K562 (cell line): ENCODE data around the gene CUX1. TPM values are rescaled to one million over a fixed set of nuclear protein-coding genes. Genes with fewer than 3 reads are reported as not detected.
A peak's percentile ranks its signal among the peaks of the same experiment; 100 is the strongest.

Experiments
- ATF6 ChIP-seq: sonication (generic); formaldehyde crosslinking; IDR thresholded peaks from 2 replicates; pipeline ENCODE4 v1.4.0; 2020; ENCODE audit warnings: mild to moderate bottlenecking, missing genetic modification reagents
- ETV6 ChIP-seq, 3 experiments: fragments of 150-350 bp in 1 of 3; sonication (generic) in 1 of 3; formaldehyde crosslinking in 1 of 3; IDR thresholded peaks; 2 replicates each; pipeline versions ENCODE4 v1.6.1 to v1.8.0; 2014 to 2022; ENCODE audit warnings: borderline replicate concordance in 2 of 3, low read depth in 2 of 3, antibody characterized with exemption in 1 of 3, low read length in 1 of 3, mild to moderate bottlenecking in 1 of 3, missing genetic modification reagents in 1 of 3
- FOXP1 ChIP-seq: sonication (generic); formaldehyde crosslinking; IDR thresholded peaks from 2 replicates; pipeline ENCODE4 v1.8.0; 2022; ENCODE audit warnings: mild to moderate bottlenecking, missing genetic modification reagents
- GATAD2B ChIP-seq: fragments of 450-650 bp; IDR thresholded peaks from 2 replicates; pipeline ENCODE4 v1.6.1; 2017; ENCODE audit warnings: mild to moderate bottlenecking, borderline replicate concordance
- HDAC1 ChIP-seq, 2 experiments: fragments of 450-650 bp; IDR thresholded peaks; 2 replicates each; pipeline ENCODE4 v1.6.1; 2016 to 2017; ENCODE audit warnings: inconsistent platforms in 1 of 2, mild to moderate bottlenecking in 1 of 2, moderate library complexity in 1 of 2
- POLR2AphosphoS2 ChIP-seq: IDR thresholded peaks from 2 replicates; pipeline ENCODE4 v1.6.1; 2012; ENCODE audit warnings: low read length, improper control_type of control experiment
- RB1 ChIP-seq: fragments of 450-650 bp; IDR thresholded peaks from 2 replicates; pipeline ENCODE4 v1.6.1; 2017; ENCODE audit warnings: low read depth, mild to moderate bottlenecking
- SMC3 ChIP-seq: conservative IDR thresholded peaks from 2 replicates; pipeline ENCODE4 v1.6.1; 2011; ENCODE audit warnings: low read depth, low read length, improper control_type of control experiment; ENCODE audit not compliant: insufficient read depth
- UBTF ChIP-seq, 2 experiments: IDR thresholded peaks; 2 replicates each; pipeline ENCODE4 v1.6.1; 2012; ENCODE audit warnings: improper control_type of control experiment in 2 of 2, low read depth in 2 of 2, low read length in 2 of 2, borderline replicate concordance in 1 of 2
- ZNF282 ChIP-seq: sonication (generic); formaldehyde crosslinking; IDR thresholded peaks from 2 replicates; pipeline ENCODE4 v1.8.1; 2023; ENCODE audit warnings: missing genetic modification reagents
- ZNF75A ChIP-seq: fragments of 450-650 bp; formaldehyde crosslinking; IDR thresholded peaks from 2 replicates; pipeline ENCODE4 v1.4.0; 2020; ENCODE audit warnings: mild to moderate bottlenecking
- polyA plus RNA-seq, 8 experiments: library from polyadenylated mRNA; depleted of rRNA in 4 of 8; stranded (reverse) in 5 of 8; unstranded in 3 of 8; fragments of >200 nt; fragmentation: Nextera tagmentation in 2 of 8; fragmentation: Illumina TruSeq in 1 of 8; extraction: Ambion mirVana in 2 of 8; extraction: Trizol in 1 of 8; gene quantifications; 2 replicates each; pipeline versions ENCODE4 v1.2.1 to v1.2.3, GENCODE V29; 2011 to 2014; ENCODE audit warnings: inconsistent platforms in 1 of 8, missing spikeins in 1 of 8
- total RNA-seq, 7 experiments: library from RNA; depleted of rRNA in 6 of 7; stranded (reverse); fragments of >200 nt in 6 of 7; fragmentation: Illumina TruSeq in 2 of 7; extraction: Trizol in 2 of 7; gene quantifications; 2 replicates each; pipeline versions ENCODE4 v1.2.1 to v1.2.3, GENCODE V29; 2011 to 2021; ENCODE audit warnings: low replicate concordance in 1 of 7
- TF ChIP-seq, protein P1 (sequence below), 2 experiments: fragments of 450-650 bp; formaldehyde crosslinking in 1 of 2; IDR thresholded peaks; 2 replicates each; pipeline versions ENCODE4 v1.4.0 to v1.6.1; 2014 to 2020; ENCODE audit warnings: mild to moderate bottlenecking in 2 of 2, borderline replicate concordance in 1 of 2, low read depth in 1 of 2

CUX1 gene
- total and polyA plus RNA-seq, 9 of the 15 experiments (the other 6 are each of a cell fraction or from before 2014, with no cell fraction given), result 3.6 to 55.3 (median 25.2) TPM

DNA sequence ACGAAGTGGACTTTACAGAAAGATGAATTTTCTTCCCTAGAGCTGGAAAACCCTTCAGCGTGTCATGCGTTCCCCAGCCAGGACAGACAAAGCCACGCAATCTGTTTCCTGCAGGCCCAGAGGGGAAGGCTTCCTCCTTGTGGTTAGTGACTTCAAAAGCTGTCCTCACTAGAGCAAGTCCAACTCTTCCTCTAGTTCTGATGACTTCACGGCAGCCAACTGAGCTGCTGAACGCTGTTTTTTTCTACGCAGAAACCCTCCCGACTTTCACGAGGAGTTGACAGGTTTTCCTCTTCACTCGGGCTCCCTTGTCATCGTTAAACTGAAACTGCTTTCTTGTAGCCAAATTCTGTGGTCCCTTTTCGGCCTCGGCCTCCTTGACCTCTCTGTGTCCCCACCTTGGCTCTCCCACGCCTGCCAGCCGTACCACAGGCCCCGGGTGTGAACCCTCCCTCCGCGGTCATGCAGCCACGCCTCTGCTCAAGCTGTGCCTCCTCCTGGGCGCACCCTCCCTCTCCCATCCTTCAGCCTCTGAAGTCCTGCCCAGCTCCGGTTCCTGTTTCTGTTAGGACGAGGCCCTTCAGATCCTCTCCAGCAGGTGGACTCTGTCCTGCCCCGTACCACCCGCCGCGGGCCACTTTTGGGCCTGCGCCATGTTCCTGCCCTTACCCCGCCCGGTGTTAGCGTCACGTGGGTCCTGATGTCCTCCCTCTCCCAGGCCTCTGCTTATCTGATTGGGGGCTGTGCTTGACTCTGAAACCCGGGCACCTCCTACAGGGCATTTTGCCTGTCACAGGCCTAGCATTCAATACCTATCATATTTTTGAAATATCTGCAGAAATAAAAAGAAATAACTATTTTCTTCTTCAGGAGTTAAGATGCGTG lies 39.3 kb downstream of the CUX1 start (continued):
- TF ChIP-seq UBTF (IDR thresholded peaks at IDR 0.05; ENCODE audit: borderline replicate concordance in 1 of 2, low read depth in 2 of 2, low read length in 2 of 2) (peak in 1 of 2 experiments; percentile 77; a peak in 1 of 4 replicates), ATF6 (CRISPR knock-in tag) (no peak), RB1 (peak; percentile 75; the same call in 1 of the 2 replicates), ZNF75A (no peak), ZNF282 (CRISPR knock-in tag) (no peak), GATAD2B (no peak), FOXP1 (CRISPR knock-in tag) (no peak), ETV6 (IDR thresholded peaks at IDR 0.05; ENCODE audit: borderline replicate concordance in 1 of 2, low read depth in 2 of 2, low read length in 1 of 2) (peak; percentile 56 to 69; a peak in 2 of 4 replicates), ETV6 (CRISPR knock-in tag; IDR thresholded peaks at IDR 0.05; ENCODE audit: borderline replicate concordance) (no peak), HDAC1 (IDR thresholded peaks at IDR 0.05) (peak in 1 of 2 experiments; percentile 89; a peak in 2 of 4 replicates), SMC3 (0 out of 2 replicates have a peak, but pooled peaks have one; percentile 36), POLR2AphosphoS2 (no peak; the same call in 1 of the 2 replicates)
- TF ChIP-seq, protein P1, sequence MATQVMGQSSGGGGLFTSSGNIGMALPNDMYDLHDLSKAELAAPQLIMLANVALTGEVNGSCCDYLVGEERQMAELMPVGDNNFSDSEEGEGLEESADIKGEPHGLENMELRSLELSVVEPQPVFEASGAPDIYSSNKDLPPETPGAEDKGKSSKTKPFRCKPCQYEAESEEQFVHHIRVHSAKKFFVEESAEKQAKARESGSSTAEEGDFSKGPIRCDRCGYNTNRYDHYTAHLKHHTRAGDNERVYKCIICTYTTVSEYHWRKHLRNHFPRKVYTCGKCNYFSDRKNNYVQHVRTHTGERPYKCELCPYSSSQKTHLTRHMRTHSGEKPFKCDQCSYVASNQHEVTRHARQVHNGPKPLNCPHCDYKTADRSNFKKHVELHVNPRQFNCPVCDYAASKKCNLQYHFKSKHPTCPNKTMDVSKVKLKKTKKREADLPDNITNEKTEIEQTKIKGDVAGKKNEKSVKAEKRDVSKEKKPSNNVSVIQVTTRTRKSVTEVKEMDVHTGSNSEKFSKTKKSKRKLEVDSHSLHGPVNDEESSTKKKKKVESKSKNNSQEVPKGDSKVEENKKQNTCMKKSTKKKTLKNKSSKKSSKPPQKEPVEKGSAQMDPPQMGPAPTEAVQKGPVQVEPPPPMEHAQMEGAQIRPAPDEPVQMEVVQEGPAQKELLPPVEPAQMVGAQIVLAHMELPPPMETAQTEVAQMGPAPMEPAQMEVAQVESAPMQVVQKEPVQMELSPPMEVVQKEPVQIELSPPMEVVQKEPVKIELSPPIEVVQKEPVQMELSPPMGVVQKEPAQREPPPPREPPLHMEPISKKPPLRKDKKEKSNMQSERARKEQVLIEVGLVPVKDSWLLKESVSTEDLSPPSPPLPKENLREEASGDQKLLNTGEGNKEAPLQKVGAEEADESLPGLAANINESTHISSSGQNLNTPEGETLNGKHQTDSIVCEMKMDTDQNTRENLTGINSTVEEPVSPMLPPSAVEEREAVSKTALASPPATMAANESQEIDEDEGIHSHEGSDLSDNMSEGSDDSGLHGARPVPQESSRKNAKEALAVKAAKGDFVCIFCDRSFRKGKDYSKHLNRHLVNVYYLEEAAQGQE (IDR thresholded peaks at IDR 0.05; ENCODE audit: borderline replicate concordance), result peak; percentile 94
- TF ChIP-seq, protein P1 (CRISPR knock-in tag; IDR thresholded peaks at IDR 0.05; ENCODE audit: low read depth), result 0 out of 2 replicates have a peak, but pooled peaks have one; percentile 42
